NCI-H1048 (cell line): ENCODE measurements around the gene AP3D1.
A peak's percentile ranks its signal among the peaks of the same experiment; 100 is the strongest.

Source experiments
- DNase-seq: peaks from one replicate; lab custom pipeline; 2025; lab: John Stamatoyannopoulos, UW

Gene AP3D1

GRCh38 chr19:2061495-2062388 is 89.6 kb downstream of the AP3D1 start:
- peak; percentile 98 for DNase-seq

GRCh38 chr19:2060884-2061494 is 90.4 kb downstream of the AP3D1 start:
- no peak for DNase-seq

- DNase-seq: no peak
Observed at GRCh38 chr19:2059422-2060201, 91.8 kb downstream of the AP3D1 start.

- no peak for DNase-seq
Observed at GRCh38 chr19:2058570-2059421, 92.6 kb downstream of the AP3D1 start.

GRCh38 chr19:2057484-2058469 is 93.6 kb downstream of the AP3D1 start:
- no peak for DNase-seq

GRCh38 chr19:2056837-2057192 is 94.6 kb downstream of the AP3D1 start:
- no peak for DNase-seq

- DNase-seq: no peak
Observed at GRCh38 chr19:2055931-2056836, 95.2 kb downstream of the AP3D1 start.

GRCh38 chr19:2054763-2055162 is 96.6 kb downstream of the AP3D1 start:
- DNase-seq: no peak

- no peak for DNase-seq
Observed at GRCh38 chr19:2053601-2054389, 97.6 kb downstream of the AP3D1 start.

GRCh38 chr19:2051773-2052704 is 99.3 kb downstream of the AP3D1 start:
- DNase-seq: no peak

GRCh38 chr19:2050991-2051772 is 100.2 kb downstream of the AP3D1 start, which contains the start of gene MKNK2:
MKNK2 (minus strand) TSS chr19:2051244; CDS start chr19:2050851, 393 bp downstream.
- peak; percentile 66 for DNase-seq
